Osteocyte (in vitro differentiated cells): Measurements from ENCODE around the gene GIPC2. TPM values are rescaled to one million over a fixed set of nuclear protein-coding genes. Genes with fewer than 3 reads are reported as not detected.

Experiments
- DNase-seq: peaks from one replicate; pipeline ENCODE4 v3.0.0; 2021; ENCODE audit warnings: mixed read lengths; ENCODE audit not compliant: unreplicated experiment; ENCODE audit errors: extremely low spot score
- H3K27ac Mint-ChIP-seq: one replicate; pipeline ENCODE4 v1.8.0; 2021; ENCODE audit warnings: mild to moderate bottlenecking, mixed read lengths; ENCODE audit not compliant: unreplicated experiment
- H3K27me3 Mint-ChIP-seq: one replicate; pipeline ENCODE4 v1.8.0; 2021; ENCODE audit warnings: mixed read lengths; ENCODE audit not compliant: unreplicated experiment
- H3K36me3 Mint-ChIP-seq: one replicate; pipeline ENCODE4 v1.8.0; 2021; ENCODE audit warnings: mixed read lengths; ENCODE audit not compliant: unreplicated experiment
- H3K4me1 Mint-ChIP-seq: one replicate; pipeline ENCODE4 v1.8.0; 2021; ENCODE audit warnings: mixed read lengths; ENCODE audit not compliant: unreplicated experiment
- H3K4me3 Mint-ChIP-seq: one replicate; pipeline ENCODE4 v1.8.0; 2021; ENCODE audit warnings: mild to moderate bottlenecking, moderate library complexity, mixed read lengths; ENCODE audit not compliant: unreplicated experiment
- H3K9me3 Mint-ChIP-seq: one replicate; pipeline ENCODE4 v1.8.0; 2021; ENCODE audit warnings: mixed read lengths; ENCODE audit not compliant: unreplicated experiment
- total RNA-seq: library from RNA; stranded (reverse); gene quantifications from 2 replicates; pipeline ENCODE4 v1.2.1, GENCODE V29; 2021
- TF ChIP-seq, protein P1 (sequence below): fragments of 200-600 bp; sonication (generic); IDR thresholded peaks from 2 replicates; pipeline ENCODE4 v1.5.0; 2021; ENCODE audit warnings: antibody characterized with exemption, mild to moderate bottlenecking, moderate library complexity

GIPC2 gene
- total RNA-seq, 1 donor from 2014 or later = 0.08 TPM

DNA sequence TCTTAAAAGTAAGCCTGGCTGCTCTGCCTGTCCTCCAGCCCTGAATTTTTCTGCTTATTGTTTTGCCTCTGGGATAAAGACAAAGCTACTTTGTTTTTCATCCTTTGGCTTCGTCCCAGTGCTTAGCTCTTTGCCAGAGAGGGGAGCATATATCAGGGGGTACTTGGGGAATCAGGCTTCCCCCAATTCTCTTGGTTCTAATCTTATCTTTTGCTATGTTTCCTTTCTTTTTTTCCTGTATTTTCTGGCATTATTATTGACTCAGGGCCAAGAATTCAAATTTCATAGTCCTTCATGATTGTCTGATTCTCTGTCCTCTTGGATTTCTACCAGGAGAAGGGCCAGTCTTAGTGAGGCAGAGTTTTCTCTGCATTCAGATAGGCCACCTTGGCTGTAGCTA, 51.2 kb downstream of the GIPC2 start:
- no peak for DNase-seq
- Mint-ChIP-seq H3K4me1 (peaks cover 65% of the 10 kb centered on the region), H3K27me3 (no peaks in the 10 kb centered on the region), H3K27ac (peak overlapping the region; percentile 91), H3K9me3 (no peaks in the 10 kb centered on the region), H3K4me3 (no peak overlapping the region), H3K36me3 (no peaks in the 10 kb centered on the region)
- TF ChIP-seq, protein P1, sequence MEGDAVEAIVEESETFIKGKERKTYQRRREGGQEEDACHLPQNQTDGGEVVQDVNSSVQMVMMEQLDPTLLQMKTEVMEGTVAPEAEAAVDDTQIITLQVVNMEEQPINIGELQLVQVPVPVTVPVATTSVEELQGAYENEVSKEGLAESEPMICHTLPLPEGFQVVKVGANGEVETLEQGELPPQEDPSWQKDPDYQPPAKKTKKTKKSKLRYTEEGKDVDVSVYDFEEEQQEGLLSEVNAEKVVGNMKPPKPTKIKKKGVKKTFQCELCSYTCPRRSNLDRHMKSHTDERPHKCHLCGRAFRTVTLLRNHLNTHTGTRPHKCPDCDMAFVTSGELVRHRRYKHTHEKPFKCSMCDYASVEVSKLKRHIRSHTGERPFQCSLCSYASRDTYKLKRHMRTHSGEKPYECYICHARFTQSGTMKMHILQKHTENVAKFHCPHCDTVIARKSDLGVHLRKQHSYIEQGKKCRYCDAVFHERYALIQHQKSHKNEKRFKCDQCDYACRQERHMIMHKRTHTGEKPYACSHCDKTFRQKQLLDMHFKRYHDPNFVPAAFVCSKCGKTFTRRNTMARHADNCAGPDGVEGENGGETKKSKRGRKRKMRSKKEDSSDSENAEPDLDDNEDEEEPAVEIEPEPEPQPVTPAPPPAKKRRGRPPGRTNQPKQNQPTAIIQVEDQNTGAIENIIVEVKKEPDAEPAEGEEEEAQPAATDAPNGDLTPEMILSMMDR = no peak

DNA sequence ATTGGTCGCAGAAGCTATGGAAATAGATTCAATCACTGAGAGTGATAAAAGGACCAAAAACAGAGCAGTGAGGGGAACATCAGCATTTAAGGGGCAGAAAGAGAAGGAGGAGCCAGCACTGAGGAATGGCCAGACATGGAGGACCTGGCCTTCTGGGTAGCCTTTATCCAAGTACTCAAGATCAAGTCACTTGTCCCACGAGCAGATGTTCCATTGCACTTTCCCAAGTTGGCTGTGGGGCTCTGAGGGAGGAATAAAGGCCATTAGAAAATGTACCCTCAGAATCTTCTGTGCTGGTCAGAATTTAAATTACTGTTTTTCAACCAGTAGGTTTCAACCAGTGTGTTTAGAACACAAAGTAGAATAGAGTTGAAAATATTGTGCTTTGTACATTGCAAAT, 55.3 kb downstream of the GIPC2 start:
- Mint-ChIP-seq H3K27ac (peak overlapping the region; percentile 88), H3K4me1 (peaks cover 54% of the 10 kb centered on the region), H3K4me3 (no peak overlapping the region), H3K9me3 (no peaks in the 10 kb centered on the region), H3K27me3 (no peaks in the 10 kb centered on the region), H3K36me3 (no peaks in the 10 kb centered on the region)
- DNase-seq = no peak
- TF ChIP-seq, protein P1 = no peak

DNA sequence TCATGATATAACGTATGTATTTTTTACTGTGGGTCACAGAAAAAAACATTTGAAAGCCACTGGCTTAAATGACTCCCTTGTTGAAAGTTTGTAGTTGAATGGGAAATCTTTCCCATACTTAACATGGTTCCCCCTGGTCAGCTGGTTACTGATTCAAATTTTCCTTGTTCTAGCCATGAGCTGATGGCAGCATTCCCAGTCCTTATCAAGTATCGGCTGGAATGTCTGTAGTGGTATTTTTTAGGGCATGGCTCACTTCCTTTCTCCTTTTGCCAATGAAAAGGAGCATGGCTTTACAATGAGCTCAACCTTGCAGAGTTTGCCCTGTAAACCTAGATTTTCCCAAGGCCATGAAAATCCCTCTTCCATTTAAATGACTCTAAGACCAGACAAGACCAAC, 55.7 kb downstream of the GIPC2 start:
- no peak for DNase-seq
- Mint-ChIP-seq H3K4me3 (no peak overlapping the region), H3K27me3 (no peaks in the 10 kb centered on the region), H3K36me3 (no peaks in the 10 kb centered on the region), H3K9me3 (no peaks in the 10 kb centered on the region), H3K27ac (peak overlapping the region; percentile 88), H3K4me1 (peaks cover 49% of the 10 kb centered on the region)
- TF ChIP-seq, protein P1 = no peak

DNA sequence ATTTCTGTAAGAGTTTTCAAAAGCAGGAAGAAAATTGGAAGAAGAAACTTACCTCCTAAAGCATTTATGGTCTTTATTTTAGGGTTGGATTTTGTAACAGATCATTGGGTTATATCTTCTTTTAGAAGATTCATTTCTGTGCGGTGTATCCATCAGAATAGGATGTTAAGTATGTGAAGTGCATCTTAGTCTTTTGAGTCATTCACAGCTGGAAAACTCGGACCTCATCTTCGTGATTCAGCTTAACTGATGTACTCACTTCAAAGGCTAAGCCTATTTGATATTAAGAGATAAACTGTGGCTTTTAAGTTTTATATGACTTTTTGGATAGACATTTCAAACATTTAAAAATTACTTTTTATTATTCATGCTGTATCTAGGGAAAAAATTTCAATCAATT, 56.3 kb downstream of the GIPC2 start:
- H3K27me3 Mint-ChIP-seq = no peaks in the 10 kb centered on the region
- H3K36me3 Mint-ChIP-seq = no peaks in the 10 kb centered on the region
- H3K27ac Mint-ChIP-seq = peak overlapping the region; percentile 88
- peaks cover 43% of the 10 kb centered on the region for H3K4me1 Mint-ChIP-seq
- H3K9me3 Mint-ChIP-seq = no peaks in the 10 kb centered on the region
- DNase-seq = no peak
- H3K4me3 Mint-ChIP-seq = peak overlapping the region; percentile 32
- TF ChIP-seq, protein P1 = no peak

DNA sequence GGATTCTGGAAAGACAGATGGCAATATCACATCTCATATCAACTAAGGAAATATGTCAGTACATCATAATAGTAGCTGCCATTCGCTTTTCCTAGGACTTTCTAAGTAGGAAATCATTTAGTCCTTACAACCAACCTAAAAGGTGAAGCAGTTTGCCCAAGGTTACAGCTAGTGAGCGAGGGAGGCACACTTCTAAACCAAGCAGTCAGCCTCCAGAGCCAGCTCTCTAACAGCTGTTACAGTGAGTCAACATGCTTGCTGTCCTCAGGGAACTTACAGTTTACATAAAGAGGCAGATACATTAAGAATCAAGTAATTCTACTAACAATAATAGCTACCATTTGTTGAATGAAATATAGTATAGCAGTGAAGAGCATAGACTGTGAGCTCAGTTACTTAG, 57.1 kb downstream of the GIPC2 start:
- TF ChIP-seq, protein P1 = no peak
- Mint-ChIP-seq H3K27me3 (no peaks in the 10 kb centered on the region), H3K27ac (peak overlapping the region; percentile 88), H3K9me3 (no peaks in the 10 kb centered on the region), H3K36me3 (no peaks in the 10 kb centered on the region), H3K4me1 (peaks cover 38% of the 10 kb centered on the region), H3K4me3 (no peak overlapping the region)
- no peak for DNase-seq
